Neural cell (in vitro differentiated cells): ENCODE measurements around the gene SORD. TPM values are rescaled to one million over a fixed set of nuclear protein-coding genes. Genes with fewer than 3 reads are reported as not detected.

Source experiments
- polyA plus RNA-seq: library from polyadenylated mRNA; depleted of rRNA; stranded (reverse); fragments of >200 nt; gene quantifications from 2 replicates; pipeline ENCODE4 v1.2.3, GENCODE V29; 2014
- small RNA-seq, 3 experiments: library from RNA; depleted of rRNA; stranded (forward); fragments of <200 nt; gene quantifications; one replicate each; pipeline ENCODE3, GENCODE V24; 2012

The SORD gene
- polyA plus RNA-seq, 1 donor from 2014 or later, result 17.7 TPM

Small RNA genes within 50 kb of the gene (small RNA-seq; reads per million reads assigned to genes)
- gene RF00019 (0 to 1.2 (median 0) reads per million in 3 experiments), gene RNU1-78P (0 reads per million in 3 experiments), gene RNU6-966P (0.13 to 0.65 (median 0.13) reads per million in 3 experiments)

Other genes starting within 250 kb of the SORD start
- gene TERB2, start 66.5 kb upstream of the SORD start, polyA plus RNA-seq, result not detected in 2 replicates
- not detected in 2 replicates for gene DUOX2, start 91.0 kb downstream of the SORD start, polyA plus RNA-seq
- not detected in 2 replicates for gene DUOXA2, start 91.1 kb downstream of the SORD start, polyA plus RNA-seq
- not detected in 2 replicates for gene DUOXA1, start 106.7 kb downstream of the SORD start, polyA plus RNA-seq
- not detected in 2 replicates for gene DUOX1, start 106.8 kb downstream of the SORD start, polyA plus RNA-seq
- gene SHF, start 164.8 kb downstream of the SORD start, polyA plus RNA-seq, result 41.5 and 50.6 TPM in 2 replicates
- not detected in 2 replicates for gene SLC28A2, start 229.0 kb downstream of the SORD start, polyA plus RNA-seq